Diencephalon (tissue), 1 donor: ENCODE data around the gene MYBPH. TPM values are rescaled to one million over a fixed set of nuclear protein-coding genes. Genes with fewer than 3 reads are reported as not detected.

Source experiments
- total RNA-seq: library from RNA; depleted of rRNA; stranded (reverse); fragments of >200 nt; gene quantifications from one replicate; pipeline ENCODE4 v1.2.3, GENCODE V29; 2014

The MYBPH gene, protein sequence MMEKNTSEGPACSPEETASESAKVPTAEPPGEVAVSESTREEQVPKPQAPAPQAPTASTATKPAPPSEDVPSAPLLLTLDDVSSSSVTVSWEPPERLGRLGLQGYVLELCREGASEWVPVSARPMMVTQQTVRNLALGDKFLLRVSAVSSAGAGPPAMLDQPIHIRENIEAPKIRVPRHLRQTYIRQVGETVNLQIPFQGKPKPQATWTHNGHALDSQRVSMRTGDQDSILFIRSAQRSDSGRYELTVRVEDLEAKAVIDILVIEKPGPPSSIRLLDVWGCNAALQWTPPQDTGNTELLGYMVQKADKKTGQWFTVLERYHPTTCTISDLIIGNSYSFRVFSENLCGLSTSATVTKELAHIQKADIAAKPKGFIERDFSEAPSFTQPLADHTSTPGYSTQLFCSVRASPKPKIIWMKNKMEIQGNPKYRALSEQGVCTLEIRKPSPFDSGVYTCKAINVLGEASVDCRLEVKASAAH
- total RNA-seq = not detected

DNA sequence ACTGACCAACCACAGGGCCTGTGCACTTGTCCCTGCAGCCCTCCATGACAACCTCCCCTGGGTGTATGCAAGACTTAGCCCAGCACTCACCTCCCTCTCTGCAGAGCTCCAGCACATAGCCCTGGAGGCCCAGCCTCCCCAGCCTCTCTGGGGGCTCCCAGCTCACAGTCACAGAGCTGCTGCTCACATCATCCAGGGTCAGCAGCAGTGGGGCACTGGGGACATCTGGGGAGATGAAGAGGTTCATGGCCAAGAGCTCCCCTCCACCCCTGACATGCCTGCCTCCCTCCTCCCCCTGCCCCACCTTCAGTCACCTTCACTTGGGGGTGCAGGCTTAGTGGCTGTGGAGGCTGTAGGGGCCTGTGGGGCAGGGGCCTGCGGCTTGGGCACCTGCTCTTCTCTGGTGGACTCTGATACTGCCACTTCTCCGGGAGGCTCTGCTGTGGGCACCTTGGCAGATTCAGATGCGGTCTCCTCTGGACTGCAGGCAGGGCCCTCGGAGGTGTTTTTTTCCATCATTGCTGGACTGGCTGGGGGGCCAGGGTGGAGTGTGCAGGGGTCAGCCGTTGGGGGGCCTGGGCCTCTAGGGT is at the start of gene MYBPH:
Gene MYBPH (minus strand): TSS at position 590 of the 590 bp plus-strand sequence. CDS start 71 bp downstream, at position 519.

DNA sequence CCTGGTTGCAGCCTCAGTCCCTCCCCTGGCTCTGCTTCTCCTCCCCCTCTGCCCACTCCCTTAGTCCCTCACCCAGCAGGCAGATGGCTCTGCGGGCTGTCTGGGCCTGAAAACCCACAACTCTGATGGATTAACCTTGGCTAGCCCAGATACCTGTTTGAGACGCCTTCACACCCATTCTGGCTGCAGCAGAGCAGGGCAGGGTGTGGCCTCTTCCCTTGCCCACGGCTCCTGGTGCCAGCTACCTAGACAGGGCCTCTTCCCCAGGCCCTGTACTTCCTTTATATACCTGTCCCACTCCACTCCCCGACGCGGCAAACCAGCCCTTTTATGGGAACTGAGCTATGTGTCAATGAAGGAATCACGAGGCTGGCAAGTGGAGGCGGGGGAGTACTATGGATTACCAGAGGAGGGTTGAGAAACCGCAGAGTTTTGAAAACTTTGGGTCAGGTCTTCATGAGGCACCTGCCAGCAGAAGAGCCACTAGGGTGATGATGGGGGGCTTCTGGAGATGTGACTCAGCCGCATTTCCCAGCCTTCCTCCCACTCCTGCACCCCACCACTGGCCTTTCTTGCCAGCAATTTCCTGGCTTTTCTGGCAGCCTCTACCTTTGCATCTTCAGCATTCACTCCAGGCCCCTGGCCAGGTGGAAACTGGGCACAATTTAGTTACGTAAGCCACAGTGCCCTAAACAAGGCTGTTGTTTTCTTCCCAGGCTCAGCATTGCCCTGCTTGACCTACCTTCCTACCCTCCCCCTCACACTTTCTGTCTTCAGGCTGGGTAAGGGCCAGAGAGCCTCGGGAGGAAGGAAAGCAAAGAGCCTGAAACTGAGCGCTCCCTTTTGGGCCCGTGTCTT is 11.0 kb upstream of the MYBPH start, which contains the start of gene CHI3L1:
Gene CHI3L1 (minus strand): TSS at position 259 of the 858 bp plus-strand sequence. CDS start 81 bp downstream, at position 178.

DNA sequence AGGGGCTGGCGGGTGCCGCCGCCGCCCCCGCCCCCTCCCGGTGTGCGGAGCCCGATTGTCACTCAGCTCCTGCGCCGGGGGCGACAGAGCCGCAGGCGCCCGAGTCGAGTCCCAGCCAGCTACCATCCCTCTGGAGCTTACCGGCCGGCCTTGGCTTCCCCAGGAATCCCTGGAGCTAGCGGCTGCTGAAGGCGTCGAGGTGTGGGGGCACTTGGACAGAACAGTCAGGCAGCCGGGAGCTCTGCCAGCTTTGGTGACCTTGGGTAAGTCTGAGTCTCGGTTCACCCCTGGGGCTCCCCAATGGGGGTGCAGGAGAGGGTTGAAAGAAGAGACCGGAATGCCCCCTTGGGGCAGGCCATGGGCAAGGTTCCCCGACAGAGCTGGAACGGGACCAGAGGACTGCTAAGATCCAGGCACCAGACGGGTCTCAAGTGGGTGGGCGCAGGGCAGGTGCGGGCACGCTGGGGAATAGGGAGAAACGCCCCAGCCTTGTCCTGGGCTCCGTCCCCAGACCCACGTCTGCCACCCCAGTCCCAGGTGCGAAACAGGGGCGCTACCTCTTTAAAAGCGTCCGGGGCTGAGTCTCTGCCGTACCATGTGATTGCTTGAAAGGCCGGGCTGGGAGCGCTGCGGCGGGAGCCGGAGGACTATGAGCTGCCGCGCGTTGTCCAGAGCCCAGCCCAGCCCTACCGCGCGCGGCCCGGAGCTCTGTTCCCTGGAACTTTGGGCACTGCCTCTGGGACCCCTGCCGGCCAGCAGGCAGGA is 47.8 kb downstream of the MYBPH start, which contains the start of gene ADORA1:
Gene ADORA1 (plus strand): TSS at position 61 of the 765 bp plus-strand sequence. CDS start 1,116 bp downstream, outside the sequence.

Other genes starting within 250 kb of the MYBPH start
- gene KLHL12, start 248.6 kb downstream of the MYBPH start, total RNA-seq = 49.1 TPM
- gene ADIPOR1, start 217.5 kb downstream of the MYBPH start, total RNA-seq = 71.0 TPM
- 30.9 TPM for gene CYB5R1, start 208.6 kb downstream of the MYBPH start, total RNA-seq
- 132 TPM for gene TMEM183A, start 168.5 kb downstream of the MYBPH start, total RNA-seq
- gene PPFIA4, start 149.3 kb downstream of the MYBPH start, total RNA-seq = 32.8 TPM
- gene MYOG, start 89.8 kb downstream of the MYBPH start, total RNA-seq = not detected
- gene ADORA1, start 48.1 kb downstream of the MYBPH start, total RNA-seq = 29.8 TPM
- gene CHI3L1, start 10.9 kb upstream of the MYBPH start, total RNA-seq = 1.2 TPM
- 0.46 TPM for gene CHIT1, start 53.8 kb upstream of the MYBPH start, total RNA-seq
- 16.8 TPM for gene BTG2, start 129.7 kb upstream of the MYBPH start, total RNA-seq
- 0.92 TPM for gene FMOD, start 175.3 kb upstream of the MYBPH start, total RNA-seq